SH-SY5Y (cell line): Measurements from ENCODE around the gene MSI2.

Experiments
- GATA2 ChIP-seq: IDR thresholded peaks from 2 replicates; pipeline ENCODE4 v1.6.1; 2011; ENCODE audit warnings: mild to moderate bottlenecking, low read depth, low read length
- GATA3 ChIP-seq: IDR thresholded peaks from 2 replicates; pipeline ENCODE4 v1.6.1; 2011; ENCODE audit warnings: low read depth, mild to moderate bottlenecking, low read length, moderate library complexity

DNA sequence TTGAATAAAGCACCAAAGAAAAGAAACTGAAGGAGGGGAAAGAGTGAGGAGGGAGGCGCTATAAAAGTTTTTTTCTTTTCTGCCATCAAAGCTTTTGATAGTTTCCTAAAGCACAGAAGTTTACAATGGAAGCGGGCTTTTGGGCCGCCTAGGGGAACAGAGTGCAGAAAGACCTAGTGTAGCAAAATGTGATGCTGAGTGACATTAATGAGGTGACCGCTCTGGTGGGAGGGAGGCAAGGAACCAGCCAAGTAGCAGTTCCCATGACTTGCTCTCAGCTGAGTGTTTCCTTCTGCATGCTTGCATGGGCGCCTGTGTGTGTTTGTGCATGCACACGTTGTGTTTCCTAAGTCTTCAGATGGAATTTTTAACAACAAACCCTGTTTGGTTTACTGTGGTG, 15.5 kb downstream of the MSI2 start:
- no peak for TF ChIP-seq GATA2
- TF ChIP-seq GATA3: no peak
